NCI-H2171 treated with DMSO at 0.1 percent for 48 hours (cell line): ENCODE measurements around the gene GMPPA.

Experiments used
- DNase-seq: peaks from one replicate; lab custom pipeline; 2025; lab: John Stamatoyannopoulos, UW

GMPPA gene

DNA sequence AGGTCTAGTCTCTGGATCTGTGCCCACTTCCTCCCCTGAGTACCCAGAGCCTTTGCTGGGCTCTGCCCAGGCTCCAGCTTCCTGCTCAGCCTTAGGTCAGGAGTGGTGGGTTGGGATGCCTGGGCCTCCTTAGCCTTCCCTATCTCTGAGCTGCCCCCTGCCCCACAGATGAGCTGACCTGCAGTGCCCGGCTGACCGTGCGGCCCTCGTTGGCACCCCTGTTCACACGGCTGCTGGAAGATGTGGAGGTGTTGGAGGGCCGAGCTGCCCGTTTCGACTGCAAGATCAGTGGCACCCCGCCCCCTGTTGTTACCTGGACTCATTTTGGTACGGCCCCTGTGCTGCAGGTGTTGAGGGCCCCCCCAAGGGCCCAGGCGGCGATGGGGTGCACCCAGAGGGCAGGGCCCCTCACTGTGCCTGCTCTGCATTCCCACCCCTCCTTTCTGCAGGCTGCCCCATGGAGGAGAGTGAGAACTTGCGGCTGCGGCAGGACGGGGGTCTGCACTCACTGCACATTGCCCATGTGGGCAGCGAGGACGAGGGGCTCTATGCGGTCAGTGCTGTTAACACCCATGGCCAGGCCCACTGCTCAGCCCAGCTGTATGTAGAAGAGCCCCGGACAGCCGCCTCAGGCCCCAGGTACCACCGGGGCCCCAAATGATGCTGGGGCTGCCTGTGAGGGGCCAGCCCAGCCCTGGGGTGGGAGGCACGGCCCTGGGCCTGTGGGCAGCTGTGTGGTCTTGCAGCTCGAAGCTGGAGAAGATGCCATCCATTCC is 30.1 kb upstream of the GMPPA start:
- DNase-seq: no peak

- DNase-seq: no peak
Observed at GRCh38 chr2:219469186-219469724, 29.4 kb upstream of the GMPPA start.

GRCh38 chr2:219470429-219470828 is 28.3 kb upstream of the GMPPA start:
- DNase-seq: no peak

- DNase-seq: no peak
Observed at GRCh38 chr2:219471476-219472371, 27.0 kb upstream of the GMPPA start.

DNA sequence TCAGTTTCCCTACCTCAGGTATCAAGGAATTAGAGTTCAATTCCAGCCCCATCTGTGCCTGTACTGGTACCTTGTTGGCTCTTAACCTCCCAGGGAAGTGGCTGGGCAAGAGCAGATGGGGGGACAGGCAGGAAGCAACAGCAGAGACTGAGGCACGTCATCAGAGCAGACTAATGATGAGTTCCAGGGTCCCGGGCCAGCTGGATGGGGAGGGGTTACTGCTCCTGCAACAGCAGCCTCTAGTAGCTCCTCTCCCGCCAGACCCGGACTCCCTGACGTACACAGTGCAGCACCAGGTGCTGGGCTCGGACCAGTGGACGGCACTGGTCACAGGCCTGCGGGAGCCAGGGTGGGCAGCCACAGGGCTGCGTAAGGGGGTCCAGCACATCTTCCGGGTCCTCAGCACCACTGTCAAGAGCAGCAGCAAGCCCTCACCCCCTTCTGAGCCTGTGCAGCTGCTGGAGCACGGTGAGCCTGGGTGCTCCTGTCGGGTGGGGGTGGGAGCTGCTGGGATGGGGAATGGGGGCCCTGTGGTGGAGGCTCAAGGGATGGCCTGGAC is 26.0 kb upstream of the GMPPA start:
- DNase-seq: no peak

GRCh38 chr2:219473511-219473910 is 25.2 kb upstream of the GMPPA start:
- no peak for DNase-seq

DNA sequence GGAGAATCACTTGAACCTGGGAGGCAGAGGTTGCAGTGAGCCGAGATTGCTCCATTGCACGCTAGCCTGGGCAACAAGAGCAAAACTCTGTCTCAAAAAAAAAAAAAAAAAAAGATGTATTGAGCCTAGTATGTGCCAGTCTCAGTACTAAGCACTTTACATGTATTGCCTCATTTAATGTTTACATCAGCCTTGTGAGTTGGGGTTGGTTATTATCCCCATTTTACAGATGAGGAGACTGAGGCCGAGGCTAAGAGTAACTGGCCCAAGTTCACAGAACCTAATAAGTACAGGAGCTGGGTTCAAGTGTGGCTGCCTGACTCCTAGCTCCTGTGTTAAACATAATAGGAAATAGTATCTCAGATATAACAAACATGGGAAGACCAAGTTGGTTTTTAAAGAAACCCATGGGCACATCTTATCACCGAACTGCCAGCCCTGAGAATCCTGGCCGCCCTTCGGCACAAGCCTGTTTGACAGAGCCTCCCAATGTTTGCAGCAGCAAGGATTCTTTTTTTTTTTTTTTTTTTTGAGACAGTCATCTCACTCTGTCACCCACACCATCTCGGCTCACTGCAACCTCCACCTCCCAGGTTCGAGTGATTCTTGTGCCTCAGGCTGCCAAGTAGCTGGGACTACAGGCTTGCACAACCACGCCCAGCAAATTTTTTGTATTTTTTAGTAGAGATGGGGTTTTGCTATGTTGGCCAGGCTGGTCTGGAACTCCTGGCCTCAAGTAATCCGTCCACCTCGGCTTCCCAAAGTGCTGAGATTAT is 24.2 kb upstream of the GMPPA start:
- DNase-seq: no peak

- DNase-seq: no peak
Observed at GRCh38 chr2:219475278-219475677, 23.4 kb upstream of the GMPPA start.

- DNase-seq: peak; percentile 31
Observed at GRCh38 chr2:219475697-219476651, 22.7 kb upstream of the GMPPA start.

- no peak for DNase-seq
Observed at GRCh38 chr2:219476652-219477151, 22.0 kb upstream of the GMPPA start.

- DNase-seq: no peak
Observed at GRCh38 chr2:219477179-219477578, 21.5 kb upstream of the GMPPA start.

DNA sequence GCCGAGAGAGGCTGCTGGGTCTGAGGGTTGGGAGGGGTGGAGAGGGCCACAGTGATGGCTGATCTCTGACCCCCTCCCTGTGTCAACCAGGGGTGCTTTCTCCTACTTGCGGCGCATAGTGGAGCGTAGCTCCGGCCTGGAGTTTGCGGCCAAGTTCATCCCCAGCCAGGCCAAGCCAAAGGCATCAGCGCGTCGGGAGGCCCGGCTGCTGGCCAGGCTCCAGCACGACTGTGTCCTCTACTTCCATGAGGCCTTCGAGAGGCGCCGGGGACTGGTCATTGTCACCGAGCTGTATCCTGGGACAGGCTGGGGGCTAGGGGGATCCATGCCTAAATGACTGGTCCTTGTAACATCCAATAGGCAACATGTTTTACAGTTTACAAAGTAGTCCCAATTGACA is 20.9 kb upstream of the GMPPA start:
- no peak for DNase-seq

GRCh38 chr2:219478916-219479315 is 19.8 kb upstream of the GMPPA start:
- no peak for DNase-seq

- no peak for DNase-seq
Observed at GRCh38 chr2:219480004-219480403, 18.7 kb upstream of the GMPPA start.

- no peak for DNase-seq
Observed at GRCh38 chr2:219482674-219483405, 15.9 kb upstream of the GMPPA start.

GRCh38 chr2:219483451-219484342 is 15.0 kb upstream of the GMPPA start:
- DNase-seq: peak; percentile 20

DNA sequence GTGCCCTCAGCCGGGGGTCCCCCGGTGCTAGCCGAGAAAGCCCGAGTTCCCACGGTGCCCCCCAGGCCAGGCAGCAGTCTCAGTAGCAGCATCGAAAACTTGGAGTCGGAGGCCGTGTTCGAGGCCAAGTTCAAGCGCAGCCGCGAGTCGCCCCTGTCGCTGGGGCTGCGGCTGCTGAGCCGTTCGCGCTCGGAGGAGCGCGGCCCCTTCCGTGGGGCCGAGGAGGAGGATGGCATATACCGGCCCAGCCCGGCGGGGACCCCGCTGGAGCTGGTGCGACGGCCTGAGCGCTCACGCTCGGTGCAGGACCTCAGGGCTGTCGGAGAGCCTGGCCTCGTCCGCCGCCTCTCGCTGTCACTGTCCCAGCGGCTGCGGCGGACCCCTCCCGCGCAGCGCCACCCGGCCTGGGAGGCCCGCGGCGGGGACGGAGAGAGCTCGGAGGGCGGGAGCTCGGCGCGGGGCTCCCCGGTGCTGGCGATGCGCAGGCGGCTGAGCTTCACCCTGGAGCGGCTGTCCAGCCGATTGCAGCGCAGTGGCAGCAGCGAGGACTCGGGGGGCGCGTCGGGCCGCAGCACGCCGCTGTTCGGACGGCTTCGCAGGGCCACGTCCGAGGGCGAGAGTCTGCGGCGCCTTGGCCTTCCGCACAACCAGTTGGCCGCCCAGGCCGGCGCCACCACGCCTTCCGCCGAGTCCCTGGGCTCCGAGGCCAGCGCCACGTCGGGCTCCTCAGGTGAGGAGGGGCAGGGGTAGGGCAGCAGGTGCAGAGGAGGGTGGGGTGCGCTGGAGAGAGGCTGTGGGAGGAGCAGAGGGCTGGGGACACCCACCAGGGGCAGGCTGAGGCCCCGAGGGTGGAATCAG is 14.1 kb upstream of the GMPPA start:
- DNase-seq: peak; percentile 29

DNA sequence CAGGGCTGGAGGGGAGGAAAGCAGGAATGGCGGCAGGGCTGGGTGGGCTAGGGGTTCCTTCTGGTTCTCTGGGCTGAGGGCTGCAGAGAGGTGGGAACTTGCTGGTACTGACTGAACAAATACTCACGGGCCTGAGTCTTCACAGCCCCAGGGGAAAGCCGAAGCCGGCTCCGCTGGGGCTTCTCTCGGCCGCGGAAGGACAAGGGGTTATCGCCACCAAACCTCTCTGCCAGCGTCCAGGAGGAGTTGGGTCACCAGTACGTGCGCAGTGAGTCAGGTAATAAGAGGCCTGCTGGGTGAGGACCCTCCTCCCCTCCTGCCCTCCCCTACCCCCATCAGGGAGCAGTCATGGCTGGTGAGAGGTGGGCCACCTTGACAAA is 13.5 kb upstream of the GMPPA start:
- no peak for DNase-seq
